IMR-90 (cell line): ENCODE measurements around the gene CHTF8. TPM values are rescaled to one million over a fixed set of nuclear protein-coding genes. Genes with fewer than 3 reads are reported as not detected.

ENCODE experiments used
- ATAC-seq: fragments of 200-7000 bp; cut with Tn5 transposase; 2 replicates; pipeline ENCODE4 v1.9.1; 2020; ENCODE audit warnings: low read depth, mild to moderate bottlenecking, moderate library complexity
- BruUV-seq: library from RNA; stranded (reverse); fragments of 400-500 nt; replicated peaks from 2 replicates; lab custom pipeline; 2021; lab: Mats Ljungman, UMichigan
- CTCF ChIA-PET: fragments of 300-600 bp; formaldehyde crosslinking; extraction: SDS; loops from one replicate; lab custom pipeline; 2021; ENCODE audit warnings: antibody characterized with exemption; lab: Yijun Ruan, JAX
- POLR2A ChIA-PET: fragments of 300-600 bp; sonication (Branson Sonifier 250); formaldehyde crosslinking; loops from one replicate; lab custom pipeline; 2022; ENCODE audit warnings: antibody characterized with exemption; ENCODE audit not compliant: unreplicated experiment; lab: Charles Lee
- DNase-seq: peaks from one replicate; pipeline ENCODE4 v3.0.0; 2013
- H2AFZ ChIP-seq: replicated peaks from 2 replicates; pipeline ENCODE3; 2013; ENCODE audit warnings: low read length, mild to moderate bottlenecking; ENCODE audit not compliant: poor library complexity
- H2AK5ac ChIP-seq: 2 replicates; pipeline ENCODE4 v1.6.1; 2013; ENCODE audit warnings: low read depth, low read length, inconsistent platforms
- H2AK9ac ChIP-seq: replicated peaks from 2 replicates; pipeline ENCODE3; 2013; ENCODE audit warnings: mild to moderate bottlenecking, low read depth, low read length, moderate library complexity; ENCODE audit not compliant: poor library complexity
- H2BK120ac ChIP-seq: 2 replicates; pipeline ENCODE4 v1.6.1; 2013; ENCODE audit warnings: low read depth, low read length, inconsistent platforms
- H2BK15ac ChIP-seq: 3 replicates; pipeline ENCODE4 v1.6.1; 2013; ENCODE audit warnings: low read depth, low read length, inconsistent platforms
- H2BK20ac ChIP-seq: 2 replicates; pipeline ENCODE4 v1.6.1; 2013; ENCODE audit warnings: low read depth, mild to moderate bottlenecking, inconsistent platforms, low read length, moderate library complexity
- H2BK5ac ChIP-seq: 2 replicates; pipeline ENCODE4 v1.6.1; 2013; ENCODE audit warnings: mild to moderate bottlenecking, low read depth, low read length, inconsistent platforms; ENCODE audit not compliant: poor library complexity, severe bottlenecking
- H3K14ac ChIP-seq: replicated peaks from 2 replicates; pipeline ENCODE4 v1.6.1; 2013; ENCODE audit warnings: low read depth, low read length, inconsistent platforms
- H3K18ac ChIP-seq: 2 replicates; pipeline ENCODE4 v1.6.1; 2013; ENCODE audit warnings: low read depth, low read length, control low read depth
- H3K23ac ChIP-seq: 2 replicates; pipeline ENCODE4 v1.6.1; 2013; ENCODE audit warnings: low read depth, low read length, inconsistent platforms
- H3K27ac ChIP-seq: 2 replicates; pipeline ENCODE4 v1.5.1; 2013; ENCODE audit warnings: mild to moderate bottlenecking, control low read depth, low read length; ENCODE audit not compliant: insufficient read depth
- H3K27me3 ChIP-seq: 2 replicates; pipeline ENCODE4 v1.6.1; 2013; ENCODE audit warnings: low read length; ENCODE audit not compliant: control insufficient read depth, insufficient read depth
- H3K36me3 ChIP-seq: 2 replicates; pipeline ENCODE4 v1.6.1; 2013; ENCODE audit warnings: low read length, mixed read lengths; ENCODE audit not compliant: control insufficient read depth, insufficient read depth
- H3K4ac ChIP-seq: 2 replicates; pipeline ENCODE4 v1.6.1; 2013; ENCODE audit warnings: low read depth, low read length, inconsistent platforms
- H3K4me1 ChIP-seq: 2 replicates; pipeline ENCODE4 v1.6.1; 2013; ENCODE audit warnings: low read length, mixed read lengths; ENCODE audit not compliant: control insufficient read depth, insufficient read depth
- H3K4me2 ChIP-seq: 2 replicates; pipeline ENCODE4 v1.6.1; 2013; ENCODE audit warnings: low read depth, mild to moderate bottlenecking, control low read depth, low read length, moderate library complexity
- H3K4me3 ChIP-seq: 2 replicates; pipeline ENCODE4 v1.5.1; 2013; ENCODE audit warnings: low read depth, mild to moderate bottlenecking, control low read depth, low read length, moderate library complexity; ENCODE audit not compliant: insufficient read depth
- H3K56ac ChIP-seq: 2 replicates; pipeline ENCODE4 v1.6.1; 2013; ENCODE audit warnings: low read length, inconsistent platforms; ENCODE audit not compliant: insufficient read depth; ENCODE audit errors: extremely low read depth
- H3K79me1 ChIP-seq, 2 experiments: 2 replicates each; pipeline ENCODE4 v1.6.1; 2013; ENCODE audit warnings: low read length in 2 of 2, inconsistent platforms in 1 of 2, low read depth in 1 of 2
- H3K9ac ChIP-seq: 2 replicates; pipeline ENCODE4 v1.6.1; 2013; ENCODE audit warnings: low read depth, low read length, control low read depth
- H3K9me1 ChIP-seq: 2 replicates; pipeline ENCODE4 v1.6.1; 2013; ENCODE audit warnings: low read length, inconsistent platforms; ENCODE audit not compliant: insufficient read depth
- H3K9me3 ChIP-seq: 2 replicates; pipeline ENCODE4 v1.6.1; 2013; ENCODE audit warnings: low read length; ENCODE audit not compliant: control insufficient read depth, insufficient read depth
- H4K20me1 ChIP-seq: 2 replicates; pipeline ENCODE4 v1.6.1; 2013; ENCODE audit warnings: low read length, inconsistent platforms; ENCODE audit not compliant: insufficient read depth
- H4K5ac ChIP-seq: 2 replicates; pipeline ENCODE4 v1.6.1; 2013; ENCODE audit warnings: mild to moderate bottlenecking, low read depth, low read length, control low read depth
- H4K8ac ChIP-seq, 2 experiments: 2 replicates each; pipeline ENCODE4 v1.6.1; 2013; ENCODE audit warnings: low read depth in 2 of 2, low read length in 2 of 2, control low read depth in 1 of 2, inconsistent platforms in 1 of 2
- H4K91ac ChIP-seq: 2 replicates; pipeline ENCODE4 v1.6.1; 2013; ENCODE audit warnings: low read depth, low read length, inconsistent platforms; ENCODE audit not compliant: insufficient read depth
- RAD21 ChIP-seq: IDR thresholded peaks from 2 replicates; pipeline ENCODE4 v1.6.1; 2012; ENCODE audit warnings: low read length, improper control_type of control experiment
- RFX5 ChIP-seq: IDR thresholded peaks from 2 replicates; pipeline ENCODE4 v1.8.0; 2012; ENCODE audit warnings: low read depth, mild to moderate bottlenecking, low read length, moderate library complexity
- SMC3 ChIP-seq: fragments of 150-350 bp; IDR thresholded peaks from 2 replicates; pipeline ENCODE4 v1.6.1; 2016; ENCODE audit warnings: low read depth, mild to moderate bottlenecking, antibody characterized with exemption, low read length, moderate library complexity
- USF2 ChIP-seq: fragments of 150-350 bp; IDR thresholded peaks from 2 replicates; pipeline ENCODE4 v1.6.1; 2017; ENCODE audit warnings: mild to moderate bottlenecking, antibody characterized with exemption, low read length, low read depth
- WGBS, 2 experiments: methylation state at CpG; one replicate each; pipeline versions ENCODE4 v1.1.5 to v1.1.7; 2013; ENCODE audit warnings: missing lambda C conversion rate in 2 of 2; ENCODE audit not compliant: insufficient read length in 1 of 2; ENCODE audit errors: extremely low coverage in 2 of 2; 5-methylcytosine and 5-hydroxymethylcytosine counted together
- dilution Hi-C: fragments of 300-500 bp; cut with HindIII; formaldehyde crosslinking; loops from one replicate; pipeline ENCODE4 v1.14.3; 2018; ENCODE audit warnings: low sequenced_read_pairs; ENCODE audit not compliant: unreplicated experiment
- in situ Hi-C: fragments of 300-500 bp; cut with MboI; formaldehyde crosslinking; loops from 3 replicates; pipeline ENCODE4 v1.14.3; 2019; ENCODE audit warnings: low sequenced_read_pairs, inconsistent platforms, mixed read lengths
- intact Hi-C: fragments of 100-400 bp; cut with micrococcal nuclease; formaldehyde crosslinking; loops from 2 replicates; pipeline ENCODE4 v1.10.0; 2022
- polyA plus RNA-seq, 3 experiments: library from polyadenylated mRNA; depleted of rRNA; stranded (reverse); fragments of >200 nt; gene quantifications; 2 replicates each; pipeline ENCODE4 v1.2.3, GENCODE V29; 2012; ENCODE audit warnings: low replicate concordance in 1 of 3
- total RNA-seq: library from RNA; depleted of rRNA; stranded (reverse); fragments of >200 nt; gene quantifications from 2 replicates; pipeline ENCODE4 v1.2.3, GENCODE V29; 2012
- TF ChIP-seq, protein P1 (sequence below): conservative IDR thresholded peaks from 2 replicates; pipeline ENCODE4 v1.5.1; 2012; ENCODE audit warnings: mild to moderate bottlenecking, low read depth, low read length, improper control_type of control experiment

CHTF8 gene
- total and polyA plus RNA-seq, 2 of the 4 experiments (the other 2 are of a cell fraction) = 47.1 to 122 TPM

DNA sequence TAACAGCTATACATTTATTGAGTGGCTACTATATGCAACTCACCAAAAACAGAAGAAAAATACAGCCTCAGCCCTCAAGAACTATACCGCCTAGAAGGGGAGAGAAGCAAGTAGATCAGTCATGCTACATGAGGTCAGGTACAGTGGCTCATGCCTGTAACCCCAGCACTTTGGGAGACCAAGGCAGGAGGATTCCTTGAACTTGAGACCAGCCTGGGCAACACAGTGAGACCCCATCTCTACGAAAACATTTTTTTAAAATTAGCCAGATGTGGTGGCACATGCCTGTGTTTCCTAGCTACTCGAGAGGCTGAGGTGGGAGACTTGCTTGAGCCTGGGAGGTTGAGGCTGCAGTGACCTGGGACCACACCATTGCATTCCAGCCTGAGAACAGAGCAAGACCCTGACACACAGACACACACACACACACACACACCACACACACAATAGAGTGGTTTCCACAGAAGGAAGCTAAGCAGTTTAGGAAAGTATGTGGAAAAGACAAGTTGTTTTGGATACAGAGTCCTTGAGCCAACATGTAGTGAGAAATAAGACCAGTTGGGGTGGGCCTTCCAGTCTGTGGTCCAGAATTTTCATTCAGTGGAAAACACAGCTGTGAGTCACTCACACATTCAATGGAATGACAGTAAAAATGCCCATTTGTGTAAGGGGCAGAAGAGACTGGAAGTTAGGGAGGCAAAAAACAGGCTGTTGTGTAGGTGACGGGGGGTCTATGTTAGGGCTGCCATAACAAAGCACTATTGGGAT is 43.8 kb upstream of the CHTF8 start (continued):
- TF ChIP-seq USF2 = no peak

GRCh38 chr16:69171325-69172084 is 39.1 kb upstream of the CHTF8 start:
- DNase-seq (peak; percentile 62), ATAC-seq (peak; percentile 59)
- intact Hi-C loops = no loop called here
- dilution Hi-C loops = no loop called here
- Histone ChIP-seq H2BK5ac (peak overlapping the region; percentile 73), H4K91ac (peak overlapping the region; percentile 69), H2BK20ac (peak overlapping the region; percentile 11; the same call in 1 of the 2 replicates), H3K23ac (peak overlapping the region; percentile 31; the same call in 1 of the 2 replicates), H3K4me1 (peaks cover 15% of the 10 kb centered on the region), H2AK9ac (no peak overlapping the region), H2AFZ (no peak overlapping the region), H3K27ac (peak overlapping the region; percentile 99), H3K4me2 (peak overlapping the region; percentile 16; the same call in 1 of the 2 replicates), H3K18ac (peak overlapping the region; percentile 75), H3K9me1 (peaks cover 12% of the 10 kb centered on the region), H4K5ac (peak overlapping the region; percentile 89), H2AK5ac (peak overlapping the region; percentile 84; the same call in 1 of the 2 replicates), H3K9me3 (no peaks in the 10 kb centered on the region), H2BK120ac (peak overlapping the region; percentile 49; the same call in 1 of the 2 replicates), H3K9ac (peak overlapping the region; percentile 61), H3K4ac (peak overlapping the region; percentile 80), H4K20me1 (peaks cover 6% of the 10 kb centered on the region), H2BK15ac (0 out of 3 replicates have a peak overlapping the region, but pooled peaks have one; percentile 6), H3K56ac (no peak overlapping the region; the same call in none of the 2 replicates), H3K27me3 (no peaks in the 10 kb centered on the region), H3K4me3 (no peak overlapping the region), H3K36me3 (peaks cover 18% of the 10 kb centered on the region), H4K8ac (peak overlapping the region; percentile 89 to 90), H3K79me1 (peaks cover 0 to 40% of the 10 kb centered on the region in 2 experiments; a peak in 3 of 4 replicates), H3K14ac (peak overlapping the region; percentile 65)
- POLR2A ChIA-PET = no interaction called here
- TF ChIP-seq, protein P1, sequence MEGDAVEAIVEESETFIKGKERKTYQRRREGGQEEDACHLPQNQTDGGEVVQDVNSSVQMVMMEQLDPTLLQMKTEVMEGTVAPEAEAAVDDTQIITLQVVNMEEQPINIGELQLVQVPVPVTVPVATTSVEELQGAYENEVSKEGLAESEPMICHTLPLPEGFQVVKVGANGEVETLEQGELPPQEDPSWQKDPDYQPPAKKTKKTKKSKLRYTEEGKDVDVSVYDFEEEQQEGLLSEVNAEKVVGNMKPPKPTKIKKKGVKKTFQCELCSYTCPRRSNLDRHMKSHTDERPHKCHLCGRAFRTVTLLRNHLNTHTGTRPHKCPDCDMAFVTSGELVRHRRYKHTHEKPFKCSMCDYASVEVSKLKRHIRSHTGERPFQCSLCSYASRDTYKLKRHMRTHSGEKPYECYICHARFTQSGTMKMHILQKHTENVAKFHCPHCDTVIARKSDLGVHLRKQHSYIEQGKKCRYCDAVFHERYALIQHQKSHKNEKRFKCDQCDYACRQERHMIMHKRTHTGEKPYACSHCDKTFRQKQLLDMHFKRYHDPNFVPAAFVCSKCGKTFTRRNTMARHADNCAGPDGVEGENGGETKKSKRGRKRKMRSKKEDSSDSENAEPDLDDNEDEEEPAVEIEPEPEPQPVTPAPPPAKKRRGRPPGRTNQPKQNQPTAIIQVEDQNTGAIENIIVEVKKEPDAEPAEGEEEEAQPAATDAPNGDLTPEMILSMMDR = no peak
- TF ChIP-seq RFX5 = no peak
- TF ChIP-seq RAD21 = no peak
- no peak for TF ChIP-seq SMC3
- WGBS, 2 experiments = no CpG with 5 or more reads among the region's 6 CpGs
- CTCF ChIA-PET = no interaction called here
- no TSS peak for BruUV-seq
- in situ Hi-C loops = no loop called here
